ENCODE results near the gene KIF21B.
"Not testable (repeated sequence)": the region's sequence is repeated elsewhere in the genome, so short reads cannot be mapped to it uniquely, and the experiment has no call there.

KIF21B gene

GRCh38 chr1:200969726-200970561 lies 53.6 kb downstream of the KIF21B start:
- DNase-seq, result no peak

DNA sequence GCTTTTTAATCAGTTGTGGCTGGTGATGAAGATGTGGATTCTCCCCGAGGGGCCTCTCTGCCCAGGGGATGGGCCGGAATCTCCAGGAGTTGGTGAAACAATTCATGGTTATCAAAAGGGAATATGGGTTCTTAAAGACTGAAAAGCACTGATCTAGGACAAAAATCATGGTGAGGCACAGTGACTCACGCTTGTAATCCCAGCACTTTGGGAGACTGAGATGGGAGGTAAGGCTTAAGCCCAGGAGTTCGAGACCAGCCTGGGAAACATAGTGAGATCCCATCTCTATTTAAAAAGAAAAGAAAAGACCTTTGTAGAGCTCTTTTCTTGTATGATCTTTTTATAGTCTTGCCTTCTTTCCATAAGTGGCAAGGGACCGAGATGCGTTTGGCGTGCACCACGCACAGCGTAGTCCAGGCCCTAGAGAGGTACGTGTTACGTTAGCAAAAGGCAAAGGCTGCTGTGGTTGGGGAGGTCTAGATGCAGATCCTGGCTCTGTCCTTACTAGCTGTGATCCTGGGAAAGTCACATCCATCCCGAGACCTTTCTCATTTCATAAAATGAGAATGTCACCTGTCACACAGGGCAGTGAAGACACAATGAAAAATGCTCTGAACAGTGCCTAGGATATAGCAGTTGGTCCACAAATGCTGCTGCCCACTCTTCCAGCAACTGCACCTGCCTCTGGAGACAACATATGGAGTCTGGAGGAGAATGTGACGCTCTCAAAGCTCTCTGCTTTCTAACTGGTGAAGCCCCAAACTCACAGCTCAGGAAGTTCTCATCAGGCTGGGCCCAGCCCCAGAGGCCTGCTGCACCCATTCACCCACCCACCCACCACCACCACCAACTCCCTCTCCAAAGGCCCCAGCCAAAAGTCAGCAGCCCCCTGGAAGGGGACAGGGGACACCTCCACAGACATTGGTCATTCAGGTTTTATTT lies 54.8 kb downstream of the KIF21B start:
- DNase-seq, result no peak

- DNase-seq, result no peak
These were observed 55.6 kb downstream of the KIF21B start for GRCh38 chr1:200967693-200968468.

DNA sequence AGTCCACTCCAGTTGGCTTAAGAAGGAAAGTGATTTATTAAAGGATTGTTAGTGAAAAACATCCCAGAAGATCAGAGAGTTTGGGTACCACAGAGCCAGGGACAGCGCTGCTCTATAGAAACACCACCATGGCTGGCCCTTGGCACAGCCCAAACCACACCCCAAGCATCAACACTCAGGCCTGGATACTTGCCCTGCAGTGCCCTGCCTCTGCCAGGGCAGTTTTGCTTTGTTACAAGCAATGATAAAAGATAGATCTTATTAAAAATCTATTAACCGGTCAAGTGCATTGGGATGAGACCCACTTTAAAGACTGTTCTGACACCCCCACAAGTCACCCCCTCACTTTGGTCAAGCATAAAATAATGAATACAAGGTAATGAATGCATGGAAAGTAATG lies 56.6 kb downstream of the KIF21B start:
- DNase-seq, result no peak

DNA sequence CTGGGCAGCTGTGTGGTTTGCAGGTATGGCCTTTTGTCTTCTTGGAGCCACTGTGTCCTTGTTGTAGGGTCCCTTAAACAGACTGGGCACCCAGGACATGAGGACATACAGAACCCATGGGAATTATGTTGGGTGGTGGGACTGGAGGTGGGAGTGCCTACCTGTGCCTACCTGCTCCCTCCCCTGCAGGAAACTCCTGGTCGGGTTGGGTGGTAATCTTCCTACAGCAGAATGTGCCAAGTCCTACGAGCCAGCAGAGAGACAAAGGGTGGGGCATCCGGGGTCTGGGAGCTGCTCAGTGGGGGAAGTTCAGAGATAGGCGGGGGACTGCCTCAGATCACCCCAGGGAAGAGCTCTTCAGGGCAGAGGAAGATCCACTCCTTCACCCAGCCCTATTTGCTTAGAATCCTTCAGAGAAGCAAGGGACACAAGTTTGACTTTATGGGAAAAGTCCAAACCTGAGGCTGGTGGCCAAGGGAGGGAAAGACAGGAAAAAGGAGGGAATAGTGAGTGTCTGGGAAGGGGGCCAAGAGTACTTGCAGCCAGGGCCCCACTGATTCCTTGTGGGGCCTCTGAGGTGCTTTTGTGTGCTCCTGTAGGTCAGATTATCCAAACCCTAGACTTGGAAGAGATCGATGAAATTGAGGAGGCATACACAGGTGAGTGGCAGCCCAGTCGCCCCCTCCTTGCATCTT lies 58.3 kb downstream of the KIF21B start:
- no peak for DNase-seq

DNA sequence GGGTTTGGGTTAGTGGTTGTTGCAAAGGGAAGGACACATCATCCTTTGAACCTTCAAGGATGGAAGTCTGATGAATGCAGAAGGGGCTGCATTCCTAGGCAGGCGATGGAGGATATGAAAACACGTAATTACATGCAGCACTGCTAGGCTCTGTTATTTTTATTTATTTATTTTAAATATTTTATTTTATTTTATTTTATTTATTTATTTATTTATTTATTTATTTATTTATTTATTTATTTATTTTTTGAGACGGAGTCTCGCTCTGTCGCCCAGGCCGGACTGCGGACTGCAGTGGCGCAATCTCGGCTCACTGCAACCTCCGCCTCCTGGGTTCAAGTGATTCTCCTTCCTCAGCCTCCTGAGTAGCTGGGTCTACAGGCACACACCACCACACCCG lies 59.6 kb downstream of the KIF21B start:
- DNase-seq, result not testable (repeated sequence)

DNA sequence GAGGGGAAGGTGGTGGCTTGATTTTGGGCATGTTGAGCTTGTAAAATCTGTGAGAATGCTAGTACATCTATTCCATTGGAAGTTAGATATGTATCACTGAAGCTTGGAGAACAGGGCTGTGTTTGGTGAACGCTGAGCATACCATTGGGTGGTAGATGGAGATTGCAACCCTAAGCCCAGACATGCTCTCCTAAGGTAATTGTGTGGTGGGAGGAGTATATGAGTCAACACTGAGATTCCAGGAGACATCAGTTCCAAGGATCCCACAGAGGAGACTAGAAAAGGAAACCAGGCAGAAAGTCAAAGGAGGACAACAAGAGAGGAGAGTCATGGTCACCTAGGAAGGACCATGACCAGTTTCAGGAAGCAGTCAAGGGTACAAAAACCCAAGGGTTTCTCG lies 60.4 kb downstream of the KIF21B start:
- DNase-seq, result no peak

DNA sequence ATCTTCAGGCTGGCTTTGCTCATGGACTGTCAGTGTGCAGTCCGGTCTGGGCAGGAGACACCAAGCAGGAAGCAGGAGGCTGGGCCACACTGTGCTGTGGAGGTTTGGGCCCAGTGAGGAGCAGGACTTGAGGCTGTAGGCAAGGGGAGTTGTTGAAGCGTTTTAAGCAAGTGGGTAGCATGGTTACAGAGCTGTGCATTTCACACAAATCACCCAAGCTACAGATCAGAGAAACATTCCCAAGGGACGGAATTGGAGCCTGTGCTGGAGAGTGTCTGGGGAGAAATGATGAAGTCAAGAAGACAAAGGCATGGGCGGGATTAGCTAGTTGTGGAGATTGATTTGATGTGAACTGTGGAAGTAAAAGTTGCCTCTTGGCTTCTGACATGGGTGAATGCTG lies 60.9 kb downstream of the KIF21B start:
- no peak for DNase-seq

DNA sequence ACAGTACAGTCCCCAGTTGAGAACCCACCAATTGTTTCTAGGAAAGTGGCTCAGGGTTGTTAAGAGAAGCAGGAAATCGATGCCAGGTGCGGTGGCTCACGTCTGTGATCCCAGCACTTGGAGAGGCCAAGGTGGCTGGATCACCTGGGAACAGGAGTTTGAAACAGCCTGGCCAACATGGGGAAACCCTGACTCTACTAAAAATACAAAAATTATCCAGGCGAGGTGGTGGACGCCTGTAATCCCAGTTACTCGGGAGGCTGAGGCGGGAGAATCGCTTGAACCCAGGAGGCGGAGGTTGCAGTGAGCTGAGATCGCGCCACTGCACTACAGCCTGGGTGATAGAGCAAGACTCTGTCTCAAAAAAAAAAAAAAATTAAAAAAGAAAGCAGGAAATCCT lies 61.4 kb downstream of the KIF21B start:
- DNase-seq, result not testable (repeated sequence)

- DNase-seq, result no peak
These were observed 62.6 kb downstream of the KIF21B start for GRCh38 chr1:200960948-200961340.

GRCh38 chr1:200960236-200960947 lies 63.1 kb downstream of the KIF21B start:
- no peak for DNase-seq

GRCh38 chr1:200959411-200959921 lies 64.0 kb downstream of the KIF21B start:
- DNase-seq, result no peak

DNA sequence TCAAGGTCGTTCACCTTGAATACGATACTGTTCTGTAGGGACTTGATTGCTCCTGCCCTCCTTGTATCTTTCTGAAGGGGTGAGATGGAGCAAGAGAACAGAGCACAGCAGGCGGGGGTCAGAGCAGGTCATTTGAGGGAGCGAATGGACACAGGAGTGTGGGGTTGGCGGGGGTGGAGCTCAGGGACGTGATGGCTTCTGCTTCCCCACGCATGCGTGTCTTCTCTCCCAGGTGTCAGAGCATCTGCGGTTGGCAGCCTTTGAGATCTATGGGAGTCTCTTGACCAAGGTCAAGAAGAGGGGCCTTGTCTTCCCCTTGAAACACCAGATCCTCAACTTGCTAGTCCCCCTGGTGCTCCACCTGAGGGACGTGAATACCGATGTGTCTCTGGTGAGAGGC lies 64.9 kb downstream of the KIF21B start:
- DNase-seq, result no peak

GRCh38 chr1:200954434-200954833 lies 69.1 kb downstream of the KIF21B start:
- DNase-seq, result no peak

- no peak for DNase-seq
These were observed 72.5 kb downstream of the KIF21B start for GRCh38 chr1:200951016-200951415.

DNA sequence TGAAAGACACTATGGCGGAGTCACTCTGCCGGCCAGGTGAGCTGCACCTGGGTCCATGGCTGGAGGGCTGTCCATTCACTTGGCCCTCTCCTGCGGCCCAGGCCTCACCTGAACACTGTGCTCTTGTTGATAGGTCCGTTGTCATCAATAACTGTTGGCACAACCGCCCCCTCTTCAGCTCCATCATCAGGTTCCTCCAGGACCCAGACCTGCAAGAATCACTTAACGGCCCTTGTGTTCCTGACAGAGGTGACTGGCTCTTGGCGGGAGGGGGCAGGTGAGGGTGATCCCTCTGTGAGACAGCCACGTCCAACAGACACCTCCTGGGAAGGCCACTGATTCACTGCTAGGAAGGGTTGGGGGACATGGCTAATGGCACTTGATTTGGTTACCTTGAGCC lies 73.9 kb downstream of the KIF21B start:
- no peak for DNase-seq

DNA sequence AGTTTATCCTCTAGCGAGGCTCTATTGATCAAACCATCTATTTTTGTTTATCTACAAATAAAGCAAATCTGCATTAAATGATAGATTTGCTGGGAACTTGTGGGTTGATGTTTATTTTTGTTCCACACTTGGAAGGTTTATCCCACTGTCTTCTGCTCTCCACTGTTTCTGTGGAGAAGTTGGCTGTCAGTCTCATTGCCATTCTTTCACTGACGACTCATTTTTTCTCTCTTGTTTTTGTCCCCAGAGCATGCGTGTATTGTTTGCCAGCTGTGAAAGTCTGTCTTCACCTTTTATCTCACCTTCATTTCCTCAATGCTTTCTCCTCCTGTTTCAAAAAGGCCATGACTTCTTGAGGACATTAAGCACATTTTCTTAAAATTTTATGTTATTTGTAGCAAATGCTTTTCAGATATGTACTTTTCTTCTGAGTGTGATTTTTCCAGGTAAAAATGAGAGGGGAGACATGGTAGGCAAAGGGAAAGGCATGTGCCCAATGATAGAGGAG lies 76.4 kb downstream of the KIF21B start:
- DNase-seq, result no peak

DNA sequence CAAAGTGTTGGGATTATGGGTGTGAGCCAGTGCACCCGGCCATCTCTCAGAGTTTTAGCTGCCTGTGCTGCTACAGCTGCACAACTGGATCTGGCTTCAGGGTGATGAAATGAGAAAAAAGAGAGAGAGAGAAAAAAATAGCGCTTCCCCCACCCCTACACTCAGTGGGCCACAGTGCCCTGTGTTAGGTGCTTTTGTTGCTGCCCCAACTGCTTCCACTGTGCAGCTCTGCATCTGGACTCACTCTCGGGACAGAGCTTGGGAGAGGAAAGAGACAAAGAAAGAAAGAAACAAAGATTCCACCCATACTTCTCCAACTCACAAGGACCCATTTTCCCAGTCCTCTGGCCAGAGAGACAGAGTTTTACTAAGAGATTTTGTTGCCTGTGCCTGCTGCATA lies 78.4 kb downstream of the KIF21B start:
- DNase-seq, result no peak

DNA sequence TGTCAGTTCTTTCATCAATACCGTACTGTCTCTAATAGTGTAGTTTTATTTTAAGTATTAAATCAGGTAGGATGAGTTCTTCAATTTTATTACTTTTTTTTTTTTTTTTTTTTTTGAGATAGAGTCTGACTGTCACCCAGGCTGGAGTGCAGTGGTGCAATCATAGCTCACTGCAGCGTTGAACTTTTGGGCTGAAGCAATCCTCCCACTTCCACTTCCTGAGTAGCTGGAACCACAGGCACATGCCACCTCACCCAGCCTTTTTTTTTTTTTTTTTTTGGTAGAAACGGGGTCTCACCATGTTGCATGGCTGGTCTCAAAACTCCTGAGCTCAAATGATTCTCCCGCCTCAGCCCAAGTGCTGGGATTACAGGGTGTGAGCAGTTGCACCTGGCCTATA lies 84.6 kb downstream of the KIF21B start:
- peak; percentile 33 for DNase-seq

DNA sequence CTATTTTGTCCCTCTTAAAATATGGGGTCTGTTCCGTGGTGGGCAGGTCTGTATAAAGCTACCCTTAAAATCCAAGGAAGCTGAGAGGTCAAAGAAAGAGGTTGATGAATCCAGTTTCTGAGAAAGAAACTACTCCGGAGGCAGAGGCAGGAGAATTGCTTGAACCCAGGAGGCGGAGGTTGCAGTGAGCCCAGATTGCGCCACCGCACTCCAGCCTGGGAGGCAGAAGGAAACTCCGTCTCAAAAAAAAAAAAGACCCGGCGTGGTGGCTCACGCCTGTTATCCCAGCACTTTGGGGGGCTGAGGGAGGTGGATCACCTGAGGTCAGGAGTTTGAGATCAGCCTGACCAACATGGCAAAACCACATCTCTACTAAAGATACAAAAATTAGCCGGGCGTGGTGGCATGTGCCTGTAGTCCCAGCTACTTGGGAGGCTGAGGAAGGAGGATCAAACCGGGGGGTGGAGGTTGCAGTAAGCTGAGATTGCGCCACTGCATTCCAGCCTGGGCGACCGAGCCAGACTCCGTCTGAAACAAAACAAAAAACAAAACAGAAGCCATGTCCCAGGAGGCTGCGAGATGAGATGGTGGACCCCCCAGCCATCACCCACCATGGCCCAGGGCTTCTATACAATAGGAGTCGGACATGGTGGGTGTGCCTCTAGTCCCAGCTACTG lies 88.1 kb downstream of the KIF21B start:
- DNase-seq, result not testable (repeated sequence)

All from OCI-M1 (cell line).